K562 (cell line): ENCODE measurements around the gene OLFML2A. TPM values are rescaled to one million over a fixed set of nuclear protein-coding genes. Genes with fewer than 3 reads are reported as not detected.

ENCODE experiments used
- CBX8 ChIP-seq: fragments of 200-600 bp; sonication (generic); IDR thresholded peaks from 2 replicates; pipeline ENCODE4 v1.6.1; 2012; ENCODE audit warnings: borderline replicate concordance, mixed run types, low read depth, mild to moderate bottlenecking, moderate library complexity, mixed read lengths, low read length, control low read depth, inconsistent platforms; ENCODE audit not compliant: poor library complexity, severe bottlenecking; ENCODE audit errors: extremely low read depth
- ETV5 ChIP-seq: sonication (generic); formaldehyde crosslinking; IDR thresholded peaks from 2 replicates; pipeline ENCODE4 v1.4.0; 2020; ENCODE audit warnings: low read depth, mild to moderate bottlenecking, missing genetic modification reagents
- U2AF2 ChIP-seq: fragments of 200-400 bp; formaldehyde crosslinking; optimal IDR thresholded peaks from 2 replicates; pipeline ENCODE3; 2017; ENCODE audit warnings: low read depth, mild to moderate bottlenecking, low read length
- polyA plus RNA-seq, 8 experiments: library from polyadenylated mRNA; depleted of rRNA in 4 of 8; stranded (reverse) in 5 of 8; unstranded in 3 of 8; fragments of >200 nt; fragmentation: Nextera tagmentation in 2 of 8; fragmentation: Illumina TruSeq in 1 of 8; extraction: Ambion mirVana in 2 of 8; extraction: Trizol in 1 of 8; gene quantifications; 2 replicates each; pipeline versions ENCODE4 v1.2.1 to v1.2.3, GENCODE V29; 2011 to 2014; ENCODE audit warnings: inconsistent platforms in 1 of 8, missing spikeins in 1 of 8
- total RNA-seq, 7 experiments: library from RNA; depleted of rRNA in 6 of 7; stranded (reverse); fragments of >200 nt in 6 of 7; fragmentation: Illumina TruSeq in 2 of 7; extraction: Trizol in 2 of 7; gene quantifications; 2 replicates each; pipeline versions ENCODE4 v1.2.1 to v1.2.3, GENCODE V29; 2011 to 2021; ENCODE audit warnings: low replicate concordance in 1 of 7
- TF ChIP-seq, protein P1 (sequence below): fragments of 250-450 bp; sonication (Bioruptor Pico); IDR thresholded peaks from 2 replicates; pipeline ENCODE4 v1.8.0; 2021; ENCODE audit warnings: moderate library complexity, mild to moderate bottlenecking, inconsistent platforms
- TF ChIP-seq, protein P2 (sequence below), 2 experiments: fragments of 450-650 bp in 1 of 2; sonication (generic) in 1 of 2; formaldehyde crosslinking in 1 of 2; IDR thresholded peaks in 1 of 2; conservative IDR thresholded peaks in 1 of 2; 2 replicates each; pipeline versions ENCODE4 v1.6.1 to v1.8.1; 2016 to 2023; ENCODE audit warnings: mild to moderate bottlenecking in 2 of 2, moderate library complexity in 2 of 2, inconsistent platforms in 1 of 2, missing genetic modification reagents in 1 of 2

The OLFML2A gene
- total and polyA plus RNA-seq, 9 of the 15 experiments (the other 6 are each of a cell fraction or from before 2014, with no cell fraction given): 0.16 TPM; not detected in 8

DNA sequence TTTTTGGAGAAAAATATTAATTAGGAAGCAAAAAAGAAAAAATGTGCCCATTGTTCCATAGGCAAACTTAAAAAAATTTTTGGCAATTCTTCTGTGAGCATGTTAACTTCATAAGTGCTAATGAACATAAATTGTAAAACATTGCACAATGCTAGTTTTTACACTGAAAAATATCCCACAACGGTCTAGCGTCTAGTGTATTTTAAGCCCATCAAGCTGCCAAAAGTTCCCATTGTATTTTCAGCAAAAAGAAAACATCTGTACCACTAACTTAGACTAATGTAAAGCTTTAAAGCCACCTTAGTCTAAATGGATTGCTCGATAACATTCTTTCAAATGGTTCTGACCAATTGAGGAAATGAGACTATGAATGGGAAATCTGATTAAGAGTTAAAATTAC, 8.6 kb upstream of the OLFML2A start (continued):
- TF ChIP-seq, protein P1, sequence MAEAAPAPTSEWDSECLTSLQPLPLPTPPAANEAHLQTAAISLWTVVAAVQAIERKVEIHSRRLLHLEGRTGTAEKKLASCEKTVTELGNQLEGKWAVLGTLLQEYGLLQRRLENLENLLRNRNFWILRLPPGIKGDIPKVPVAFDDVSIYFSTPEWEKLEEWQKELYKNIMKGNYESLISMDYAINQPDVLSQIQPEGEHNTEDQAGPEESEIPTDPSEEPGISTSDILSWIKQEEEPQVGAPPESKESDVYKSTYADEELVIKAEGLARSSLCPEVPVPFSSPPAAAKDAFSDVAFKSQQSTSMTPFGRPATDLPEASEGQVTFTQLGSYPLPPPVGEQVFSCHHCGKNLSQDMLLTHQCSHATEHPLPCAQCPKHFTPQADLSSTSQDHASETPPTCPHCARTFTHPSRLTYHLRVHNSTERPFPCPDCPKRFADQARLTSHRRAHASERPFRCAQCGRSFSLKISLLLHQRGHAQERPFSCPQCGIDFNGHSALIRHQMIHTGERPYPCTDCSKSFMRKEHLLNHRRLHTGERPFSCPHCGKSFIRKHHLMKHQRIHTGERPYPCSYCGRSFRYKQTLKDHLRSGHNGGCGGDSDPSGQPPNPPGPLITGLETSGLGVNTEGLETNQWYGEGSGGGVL: no peak
- TF ChIP-seq ETV5: no peak
- no peak for TF ChIP-seq CBX8
- TF ChIP-seq, protein P2, sequence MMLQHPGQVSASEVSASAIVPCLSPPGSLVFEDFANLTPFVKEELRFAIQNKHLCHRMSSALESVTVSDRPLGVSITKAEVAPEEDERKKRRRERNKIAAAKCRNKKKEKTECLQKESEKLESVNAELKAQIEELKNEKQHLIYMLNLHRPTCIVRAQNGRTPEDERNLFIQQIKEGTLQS (IDR thresholded peaks at IDR 0.05): no peak
- TF ChIP-seq, protein P2 (CRISPR knock-in tag; conservative IDR thresholded peaks at IDR 0.05): no peak
- no peak for TF ChIP-seq U2AF2
